ENCODE results near the gene SRPX2. TPM values are rescaled to one million over a fixed set of nuclear protein-coding genes. Genes with fewer than 3 reads are reported as not detected.

The SRPX2 gene
- total and polyA plus RNA-seq, 9 of the 15 experiments (the other 6 are each of a cell fraction or from before 2014, with no cell fraction given), result 0.13 to 0.20 TPM; not detected in 7

DNA sequence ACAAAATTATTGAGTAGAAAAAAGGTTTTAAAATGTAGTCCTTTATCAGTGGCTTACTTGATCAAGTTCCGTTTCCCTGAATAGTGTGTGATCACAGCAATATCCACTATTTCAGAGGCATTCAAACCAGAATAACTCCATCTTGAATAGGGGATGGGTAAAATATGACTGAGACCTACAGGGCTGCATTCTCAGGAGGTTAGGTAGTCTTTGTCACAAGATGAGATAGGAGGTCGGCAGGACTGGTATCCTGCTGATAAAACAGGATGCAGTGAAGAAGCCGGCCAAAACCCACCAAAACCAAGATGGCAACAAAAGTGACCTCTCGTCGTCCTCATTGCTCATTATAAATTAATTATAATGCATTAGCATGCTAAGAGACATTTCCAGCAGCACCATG lies 32.0 kb upstream of the SRPX2 start (continued):
- TF ChIP-seq, protein P1, sequence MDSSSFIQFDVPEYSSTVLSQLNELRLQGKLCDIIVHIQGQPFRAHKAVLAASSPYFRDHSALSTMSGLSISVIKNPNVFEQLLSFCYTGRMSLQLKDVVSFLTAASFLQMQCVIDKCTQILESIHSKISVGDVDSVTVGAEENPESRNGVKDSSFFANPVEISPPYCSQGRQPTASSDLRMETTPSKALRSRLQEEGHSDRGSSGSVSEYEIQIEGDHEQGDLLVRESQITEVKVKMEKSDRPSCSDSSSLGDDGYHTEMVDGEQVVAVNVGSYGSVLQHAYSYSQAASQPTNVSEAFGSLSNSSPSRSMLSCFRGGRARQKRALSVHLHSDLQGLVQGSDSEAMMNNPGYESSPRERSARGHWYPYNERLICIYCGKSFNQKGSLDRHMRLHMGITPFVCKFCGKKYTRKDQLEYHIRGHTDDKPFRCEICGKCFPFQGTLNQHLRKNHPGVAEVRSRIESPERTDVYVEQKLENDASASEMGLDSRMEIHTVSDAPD (CRISPR knock-in tag; IDR thresholded peaks at IDR 0.05), result no peak
- TF ChIP-seq SMAD1 (IDR thresholded peaks at IDR 0.05; ENCODE audit: low read depth, low read length, partially characterized antibody) (no peak), KLF10 (CRISPR knock-in tag; IDR thresholded peaks at IDR 0.05) (no peak), ILK (tag; IDR thresholded peaks at IDR 0.05; ENCODE audit: borderline replicate concordance, low read depth) (no peak)
- TF ChIP-seq, protein P2, sequence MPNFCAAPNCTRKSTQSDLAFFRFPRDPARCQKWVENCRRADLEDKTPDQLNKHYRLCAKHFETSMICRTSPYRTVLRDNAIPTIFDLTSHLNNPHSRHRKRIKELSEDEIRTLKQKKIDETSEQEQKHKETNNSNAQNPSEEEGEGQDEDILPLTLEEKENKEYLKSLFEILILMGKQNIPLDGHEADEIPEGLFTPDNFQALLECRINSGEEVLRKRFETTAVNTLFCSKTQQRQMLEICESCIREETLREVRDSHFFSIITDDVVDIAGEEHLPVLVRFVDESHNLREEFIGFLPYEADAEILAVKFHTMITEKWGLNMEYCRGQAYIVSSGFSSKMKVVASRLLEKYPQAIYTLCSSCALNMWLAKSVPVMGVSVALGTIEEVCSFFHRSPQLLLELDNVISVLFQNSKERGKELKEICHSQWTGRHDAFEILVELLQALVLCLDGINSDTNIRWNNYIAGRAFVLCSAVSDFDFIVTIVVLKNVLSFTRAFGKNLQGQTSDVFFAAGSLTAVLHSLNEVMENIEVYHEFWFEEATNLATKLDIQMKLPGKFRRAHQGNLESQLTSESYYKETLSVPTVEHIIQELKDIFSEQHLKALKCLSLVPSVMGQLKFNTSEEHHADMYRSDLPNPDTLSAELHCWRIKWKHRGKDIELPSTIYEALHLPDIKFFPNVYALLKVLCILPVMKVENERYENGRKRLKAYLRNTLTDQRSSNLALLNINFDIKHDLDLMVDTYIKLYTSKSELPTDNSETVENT (CRISPR knock-in tag; IDR thresholded peaks at IDR 0.05), result no peak

DNA sequence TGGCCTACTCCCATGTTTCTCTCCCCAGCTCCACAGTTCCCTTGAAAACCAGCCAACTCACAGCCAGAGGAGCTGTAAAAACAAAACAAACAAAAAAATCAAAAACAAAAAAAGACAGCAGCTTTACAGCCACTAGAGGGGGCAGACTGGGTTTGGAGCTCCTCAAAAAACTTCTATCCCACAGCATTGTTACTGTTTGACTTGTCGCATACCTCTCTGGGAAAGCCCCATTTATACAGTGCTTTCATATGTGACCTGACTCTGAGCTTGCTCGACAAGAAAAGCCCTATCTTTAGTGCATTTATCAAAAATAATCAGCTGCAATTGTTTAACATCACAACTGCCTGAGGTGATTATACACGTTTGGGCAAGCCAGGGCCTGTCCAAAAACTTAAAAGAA lies 29.0 kb upstream of the SRPX2 start:
- intact Hi-C loops (cut with micrococcal nuclease), result no loop called here
- no peaks in the 10 kb centered on the region for H3K9me1 ChIP-seq (ENCODE audit: control insufficient read depth, insufficient read depth, low read length)
- no peaks in the 10 kb centered on the region for H3K27me3 ChIP-seq (ENCODE audit: control insufficient read depth in 2 of 2, insufficient read depth in 2 of 2, low read length in 2 of 2)
- BruUV-seq (replicated peaks), result no TSS peak
- no peak overlapping the region for H2AFZ ChIP-seq (ENCODE audit: low read depth, low read length)
- H3K9me3 ChIP-seq (replicated peaks; ENCODE audit: control insufficient read depth, insufficient read depth, low read depth, low read length), result no peaks in the 10 kb centered on the region
- no peak overlapping the region for H3K4me3 ChIP-seq
- DNase-seq (ENCODE audit: extremely low read depth in 1 of 4, low spot score in 3 of 4), result peak in 2 of 4 experiments; percentile 6 to 7
- no peak overlapping the region for H3K9ac ChIP-seq (ENCODE audit: insufficient read depth in 1 of 2, low read depth in 2 of 2, low read length in 2 of 2)
- no peaks in the 10 kb centered on the region for H3K79me2 ChIP-seq (ENCODE audit: control insufficient read depth, insufficient read depth, low read length)
- ATAC-seq, result peak; percentile 47; the same call in 1 of the 3 replicates
- WGBS (ENCODE audit: insufficient coverage, low coverage, missing lambda C conversion rate), result 7% methylated on average over 2 of the region's 3 CpGs
- ChIA-PET POLR2A (no interaction called here), CTCF (ENCODE audit: low intra/inter-chr PET ratio) (no interaction called here)
- in situ Hi-C loops (cut with MboI), result no loop called here
- H3K4me1 ChIP-seq (replicated peaks in 1 of 2; ENCODE audit: control insufficient read depth in 2 of 2, insufficient read depth in 2 of 2, low read length in 2 of 2), result no peaks in the 10 kb centered on the region
- no peak for TF ChIP-seq ZNF695 (CRISPR knock-in tag; IDR thresholded peaks at IDR 0.05)
- TF ChIP-seq, protein P3, sequence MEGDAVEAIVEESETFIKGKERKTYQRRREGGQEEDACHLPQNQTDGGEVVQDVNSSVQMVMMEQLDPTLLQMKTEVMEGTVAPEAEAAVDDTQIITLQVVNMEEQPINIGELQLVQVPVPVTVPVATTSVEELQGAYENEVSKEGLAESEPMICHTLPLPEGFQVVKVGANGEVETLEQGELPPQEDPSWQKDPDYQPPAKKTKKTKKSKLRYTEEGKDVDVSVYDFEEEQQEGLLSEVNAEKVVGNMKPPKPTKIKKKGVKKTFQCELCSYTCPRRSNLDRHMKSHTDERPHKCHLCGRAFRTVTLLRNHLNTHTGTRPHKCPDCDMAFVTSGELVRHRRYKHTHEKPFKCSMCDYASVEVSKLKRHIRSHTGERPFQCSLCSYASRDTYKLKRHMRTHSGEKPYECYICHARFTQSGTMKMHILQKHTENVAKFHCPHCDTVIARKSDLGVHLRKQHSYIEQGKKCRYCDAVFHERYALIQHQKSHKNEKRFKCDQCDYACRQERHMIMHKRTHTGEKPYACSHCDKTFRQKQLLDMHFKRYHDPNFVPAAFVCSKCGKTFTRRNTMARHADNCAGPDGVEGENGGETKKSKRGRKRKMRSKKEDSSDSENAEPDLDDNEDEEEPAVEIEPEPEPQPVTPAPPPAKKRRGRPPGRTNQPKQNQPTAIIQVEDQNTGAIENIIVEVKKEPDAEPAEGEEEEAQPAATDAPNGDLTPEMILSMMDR (IDR thresholded peaks at IDR 0.05 in 2 of 3, conservative IDR thresholded peaks at IDR 0.05 in 1 of 3; ENCODE audit: insufficient read depth in 2 of 3, low read depth in 1 of 3, low read length in 3 of 3), result peak; percentile 16 to 34 (median 22); a peak in 3 of 6 replicates
- no peak overlapping the region for H3K27ac ChIP-seq (ENCODE audit: extremely low read depth, low read depth, low read length)
- H4K20me1 ChIP-seq (replicated peaks; ENCODE audit: control insufficient read depth, insufficient read depth, low read length), result no peaks in the 10 kb centered on the region
- H3K4me2 ChIP-seq (ENCODE audit: insufficient read depth, low read length), result no peak overlapping the region
- no peak for FAIRE-seq
- H3K36me3 ChIP-seq (ENCODE audit: control insufficient read depth, insufficient read depth, low read length), result no peaks in the 10 kb centered on the region
